Measurements from ENCODE around the gene LRRD1. TPM values are rescaled to one million over a fixed set of nuclear protein-coding genes. Genes with fewer than 3 reads are reported as not detected.
"Not testable (repeated sequence)": the region's sequence is repeated elsewhere in the genome, so short reads cannot be mapped to it uniquely, and the experiment has no call there.

Gene LRRD1
- total and polyA plus RNA-seq, 9 of the 15 experiments (the other 6 are each of a cell fraction or from before 2014, with no cell fraction given), result 0.07 to 0.15 TPM; not detected in 7

DNA sequence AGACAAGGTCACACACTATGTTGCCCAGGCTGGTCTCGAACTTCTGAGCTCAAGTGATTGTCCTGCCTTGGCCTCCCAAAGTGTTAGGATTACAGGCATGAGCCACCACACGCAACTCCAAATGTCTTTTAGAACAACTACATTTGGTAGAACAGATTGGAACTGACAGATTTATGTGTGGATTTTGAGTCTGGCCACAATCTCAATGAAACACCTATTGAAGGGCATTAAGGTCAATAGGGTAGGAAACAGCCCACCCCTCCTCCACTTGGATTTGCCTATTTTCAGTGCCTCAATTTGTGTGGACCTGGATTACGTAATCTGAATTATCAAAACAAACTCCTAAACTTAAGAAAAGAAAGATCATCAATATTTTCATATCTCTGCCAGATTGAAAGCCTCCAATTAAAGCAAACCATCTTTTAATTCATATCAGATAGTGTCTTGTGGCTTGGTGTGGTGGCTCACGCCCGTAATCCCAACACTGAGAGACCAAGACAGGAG lies 29.2 kb downstream of the LRRD1 start (continued):
- TF ChIP-seq, protein P1, sequence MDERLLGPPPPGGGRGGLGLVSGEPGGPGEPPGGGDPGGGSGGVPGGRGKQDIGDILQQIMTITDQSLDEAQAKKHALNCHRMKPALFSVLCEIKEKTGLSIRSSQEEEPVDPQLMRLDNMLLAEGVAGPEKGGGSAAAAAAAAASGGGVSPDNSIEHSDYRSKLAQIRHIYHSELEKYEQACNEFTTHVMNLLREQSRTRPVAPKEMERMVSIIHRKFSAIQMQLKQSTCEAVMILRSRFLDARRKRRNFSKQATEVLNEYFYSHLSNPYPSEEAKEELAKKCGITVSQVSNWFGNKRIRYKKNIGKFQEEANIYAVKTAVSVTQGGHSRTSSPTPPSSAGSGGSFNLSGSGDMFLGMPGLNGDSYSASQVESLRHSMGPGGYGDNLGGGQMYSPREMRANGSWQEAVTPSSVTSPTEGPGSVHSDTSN (CRISPR knock-in tag; IDR thresholded peaks at IDR 0.05; ENCODE audit: low read depth), result no peak
- TF ChIP-seq, protein P1 (tag; conservative IDR thresholded peaks at IDR 0.05; ENCODE audit: low read depth), result 0 out of 2 replicates have a peak, but pooled peaks have one; percentile 17
- TF ChIP-seq HMG20A (CRISPR knock-in tag; conservative IDR thresholded peaks at IDR 0.05) (no peak), CEBPB (tag; IDR thresholded peaks at IDR 0.05) (peak; percentile 67)

DNA sequence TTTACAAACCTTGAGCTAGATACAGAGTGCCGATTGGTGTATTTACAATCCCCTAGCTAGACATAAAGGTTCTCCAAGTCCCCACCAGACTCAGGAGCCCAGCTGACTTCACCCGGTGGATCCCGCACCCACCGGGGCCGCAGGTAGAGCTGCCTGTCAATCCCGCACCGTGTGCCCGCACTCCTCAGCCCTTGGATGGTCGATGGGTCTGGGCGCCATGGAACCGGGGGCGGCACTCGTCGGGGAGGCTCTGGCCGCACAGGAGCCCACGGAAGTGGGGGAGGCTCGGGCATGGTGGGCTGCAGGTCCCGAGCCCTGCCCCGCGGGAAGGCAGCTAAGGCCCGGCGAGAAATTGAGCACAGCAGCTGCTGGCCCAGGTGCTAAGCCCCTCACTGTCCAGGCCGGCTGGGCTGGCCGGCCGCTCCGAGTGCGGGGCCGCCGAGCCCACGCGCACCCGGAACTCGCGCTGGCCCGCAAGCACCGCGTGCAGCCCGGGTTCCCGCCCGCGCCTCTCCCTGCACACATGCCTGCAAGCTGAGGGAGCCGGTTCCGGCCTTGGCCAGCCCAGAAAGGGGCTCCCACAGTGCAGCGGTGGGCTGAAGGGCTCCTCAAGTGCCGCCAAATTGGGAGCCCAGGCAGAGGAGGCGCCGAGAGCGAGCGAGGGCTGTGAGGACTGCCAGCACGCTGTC lies 35.6 kb downstream of the LRRD1 start:
- H3K4me1 ChIP-seq (replicated peaks in 1 of 2; ENCODE audit: control insufficient read depth in 2 of 2, insufficient read depth in 2 of 2, low read length in 2 of 2); DNase-seq (ENCODE audit: extremely low read depth in 1 of 4, low spot score in 3 of 4); H3K36me3 ChIP-seq (ENCODE audit: control insufficient read depth, insufficient read depth, low read length); ATAC-seq; FAIRE-seq; H3K9me1 ChIP-seq (ENCODE audit: control insufficient read depth, insufficient read depth, low read length); H3K4me2 ChIP-seq (ENCODE audit: insufficient read depth, low read length); H2AFZ ChIP-seq (ENCODE audit: low read depth, low read length); H3K79me2 ChIP-seq (ENCODE audit: control insufficient read depth, insufficient read depth, low read length); H3K27me3 ChIP-seq (ENCODE audit: control insufficient read depth in 2 of 2, insufficient read depth in 2 of 2, low read length in 2 of 2); in situ Hi-C loops (cut with MboI); H3K27ac ChIP-seq (ENCODE audit: extremely low read depth, low read depth, low read length); intact Hi-C loops (cut with micrococcal nuclease); H3K4me3 ChIP-seq; H3K9me3 ChIP-seq (replicated peaks; ENCODE audit: control insufficient read depth, insufficient read depth, low read depth, low read length); H3K9ac ChIP-seq (ENCODE audit: insufficient read depth in 1 of 2, low read depth in 2 of 2, low read length in 2 of 2); BruUV-seq (replicated peaks); H4K20me1 ChIP-seq (replicated peaks; ENCODE audit: control insufficient read depth, insufficient read depth, low read length): not testable (repeated sequence)
- WGBS (ENCODE audit: insufficient coverage, low coverage, missing lambda C conversion rate), result 88% methylated on average over 34 of the region's 50 CpGs
- TF ChIP-seq, protein P2, sequence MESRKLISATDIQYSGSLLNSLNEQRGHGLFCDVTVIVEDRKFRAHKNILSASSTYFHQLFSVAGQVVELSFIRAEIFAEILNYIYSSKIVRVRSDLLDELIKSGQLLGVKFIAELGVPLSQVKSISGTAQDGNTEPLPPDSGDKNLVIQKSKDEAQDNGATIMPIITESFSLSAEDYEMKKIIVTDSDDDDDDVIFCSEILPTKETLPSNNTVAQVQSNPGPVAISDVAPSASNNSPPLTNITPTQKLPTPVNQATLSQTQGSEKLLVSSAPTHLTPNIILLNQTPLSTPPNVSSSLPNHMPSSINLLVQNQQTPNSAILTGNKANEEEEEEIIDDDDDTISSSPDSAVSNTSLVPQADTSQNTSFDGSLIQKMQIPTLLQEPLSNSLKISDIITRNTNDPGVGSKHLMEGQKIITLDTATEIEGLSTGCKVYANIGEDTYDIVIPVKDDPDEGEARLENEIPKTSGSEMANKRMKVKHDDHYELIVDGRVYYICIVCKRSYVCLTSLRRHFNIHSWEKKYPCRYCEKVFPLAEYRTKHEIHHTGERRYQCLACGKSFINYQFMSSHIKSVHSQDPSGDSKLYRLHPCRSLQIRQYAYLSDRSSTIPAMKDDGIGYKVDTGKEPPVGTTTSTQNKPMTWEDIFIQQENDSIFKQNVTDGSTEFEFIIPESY (CRISPR knock-in tag; IDR thresholded peaks at IDR 0.05), result peak; percentile 34; the same call in 1 of the 2 replicates
- CTCF ChIA-PET (ENCODE audit: low intra/inter-chr PET ratio), result interaction anchor here (0.6 kb wide), 1 partner anchor 264 kb away, joined by 4 read pairs; no protein-coding TSS in a partner anchor
- POLR2A ChIA-PET, result interaction anchor here (1.0 kb wide), 1 partner anchor 125 kb away, joined by 4 read pairs; no protein-coding TSS in a partner anchor

Data from K562 (cell line).